ENCODE results near the gene CAPN1. TPM values are rescaled to one million over a fixed set of nuclear protein-coding genes. Genes with fewer than 3 reads are reported as not detected.

Gene CAPN1
- total RNA-seq, 4 donors from 2014 or later = 100 to 196 (median 156) TPM

GRCh38 chr11:65224930-65225278 lies 43.2 kb downstream of the CAPN1 start:
- TF ChIP-seq EP300 (IDR thresholded peaks at IDR 0.05) (no peak), POLR2AphosphoS5 (IDR thresholded peaks at IDR 0.05) (no peak), POLR2A (IDR thresholded peaks at IDR 0.05) (no peak), CTCF (IDR thresholded peaks at IDR 0.05) (no peak)
- Histone ChIP-seq H3K4me3 (no peak overlapping the region), H3K9me3 (no peaks in the 10 kb centered on the region), H3K4me1 (peaks cover 0 to 20% (median 9%) of the 10 kb centered on the region in 3 donors), H3K27ac (peak overlapping the region in 3 of 4 donors; percentile 44 to 68 (median 65)), H3K36me3 (peaks cover 0 to 5% of the 10 kb centered on the region in 2 donors), H3K27me3 (no peaks in the 10 kb centered on the region)
- WGBS, 2 donors (ENCODE audit: low coverage in 1 of 2) = 80% methylated on average over 1 of the region's 5 CpGs; no CpG with 5 or more reads in 1 of the 2 donors
- peak; percentile 77 for ATAC-seq

GRCh38 chr11:65225279-65226102 lies 43.8 kb downstream of the CAPN1 start:
- peak; percentile 83 for ATAC-seq
- Histone ChIP-seq H3K4me3 (peak overlapping the region; percentile 39 to 47), H3K27ac (peak overlapping the region in 3 of 4 donors; percentile 44 to 68 (median 65)), H3K9me3 (no peaks in the 10 kb centered on the region), H3K4me1 (peaks cover 0 to 20% (median 9%) of the 10 kb centered on the region in 3 donors), H3K27me3 (no peaks in the 10 kb centered on the region), H3K36me3 (peaks cover 0 to 5% of the 10 kb centered on the region in 2 donors)
- TF ChIP-seq CTCF (IDR thresholded peaks at IDR 0.05) = peak in 3 of 4 experiments; percentile 39 to 63 (median 40)
- no peak for TF ChIP-seq POLR2AphosphoS5 (IDR thresholded peaks at IDR 0.05)
- no peak for TF ChIP-seq POLR2A (IDR thresholded peaks at IDR 0.05)
- no peak for TF ChIP-seq EP300 (IDR thresholded peaks at IDR 0.05)
- 44 to 53% methylated on average over 3 of the region's 42 CpGs for WGBS, 2 donors (ENCODE audit: low coverage in 1 of 2)

GRCh38 chr11:65226103-65226442 lies 44.3 kb downstream of the CAPN1 start:
- H3K4me3 ChIP-seq = peak overlapping the region; percentile 39 to 47
- H3K9me3 ChIP-seq = no peaks in the 10 kb centered on the region
- peaks cover 0 to 20% (median 9%) of the 10 kb centered on the region in 3 donors for H3K4me1 ChIP-seq
- H3K27ac ChIP-seq = peak overlapping the region in 2 of 4 donors; percentile 44 to 68
- peaks cover 0 to 5% of the 10 kb centered on the region in 2 donors for H3K36me3 ChIP-seq
- 49 to 67% methylated on average over 4 to 6 of the region's 7 CpGs for WGBS, 2 donors (ENCODE audit: low coverage in 1 of 2)
- no peaks in the 10 kb centered on the region for H3K27me3 ChIP-seq
- no peak for TF ChIP-seq CTCF (IDR thresholded peaks at IDR 0.05)
- no peak for TF ChIP-seq POLR2AphosphoS5 (IDR thresholded peaks at IDR 0.05)
- TF ChIP-seq POLR2A (IDR thresholded peaks at IDR 0.05) = no peak
- TF ChIP-seq EP300 (IDR thresholded peaks at IDR 0.05) = no peak
- ATAC-seq = no peak

- no peaks in the 10 kb centered on the region for H3K9me3 ChIP-seq
- 69 to 88% methylated on average over 2 of the region's 2 CpGs for WGBS, 2 donors (ENCODE audit: low coverage in 1 of 2)
- TF ChIP-seq EP300 (IDR thresholded peaks at IDR 0.05) = no peak
- TF ChIP-seq POLR2A (IDR thresholded peaks at IDR 0.05) = no peak
- TF ChIP-seq CTCF (IDR thresholded peaks at IDR 0.05) = no peak
- TF ChIP-seq POLR2AphosphoS5 (IDR thresholded peaks at IDR 0.05) = no peak
Measured at GRCh38 chr11:65227879-65228278, 46.2 kb downstream of the CAPN1 start.

More at GRCh38 chr11:65227879-65228278, 46.2 kb downstream of the CAPN1 start:
- no peaks in the 10 kb centered on the region for H3K27me3 ChIP-seq
- H3K4me3 ChIP-seq = no peak overlapping the region
- ATAC-seq = no peak
- H3K36me3 ChIP-seq = peaks cover 0 to 5% of the 10 kb centered on the region in 2 donors
- H3K27ac ChIP-seq = no peak overlapping the region
- H3K4me1 ChIP-seq = peaks cover 0 to 20% (median 9%) of the 10 kb centered on the region in 3 donors
